ENCODE data around the gene CCDC38.
"Not testable (repeated sequence)": the region's sequence is repeated elsewhere in the genome, so short reads cannot be mapped to it uniquely, and the experiment has no call there.

CCDC38 gene

GRCh38 chr12:95942524-95943329 is at the start of gene CCDC38:
TSS of gene CCDC38 (minus strand) at chr12:95942614. CDS start at chr12:95936509, 6,105 bp downstream.
- DNase-seq (ENCODE audit: low read depth in 3 of 3, low spot score in 1 of 3) = peak; percentile 59 to 65 (median 59)

- no peak for DNase-seq (ENCODE audit: low read depth in 3 of 3, low spot score in 1 of 3)
Observed at GRCh38 chr12:95990136-95990535, 47.7 kb upstream of the CCDC38 start.

- no peak for DNase-seq (ENCODE audit: low read depth in 3 of 3, low spot score in 1 of 3)
Observed at GRCh38 chr12:95989504-95990123, 47.2 kb upstream of the CCDC38 start.

GRCh38 chr12:95988506-95989275 is 46.3 kb upstream of the CCDC38 start:
- no peak for DNase-seq (ENCODE audit: low read depth in 3 of 3, low spot score in 1 of 3)

- no peak for DNase-seq (ENCODE audit: low read depth in 3 of 3, low spot score in 1 of 3)
Observed at GRCh38 chr12:95986635-95987570, 44.5 kb upstream of the CCDC38 start.

GRCh38 chr12:95984682-95985081 is 42.3 kb upstream of the CCDC38 start:
- no peak for DNase-seq (ENCODE audit: low read depth in 3 of 3, low spot score in 1 of 3)

GRCh38 chr12:95982602-95983001 is 40.2 kb upstream of the CCDC38 start:
- no peak for DNase-seq (ENCODE audit: low read depth in 3 of 3, low spot score in 1 of 3)

- DNase-seq (ENCODE audit: low read depth in 3 of 3, low spot score in 1 of 3) = no peak
Observed at GRCh38 chr12:95980437-95980836, 38.0 kb upstream of the CCDC38 start.

GRCh38 chr12:95978774-95979173 is 36.4 kb upstream of the CCDC38 start:
- no peak for DNase-seq (ENCODE audit: low read depth in 3 of 3, low spot score in 1 of 3)

- no peak for DNase-seq (ENCODE audit: low read depth in 3 of 3, low spot score in 1 of 3)
Observed at GRCh38 chr12:95978351-95978750, 35.9 kb upstream of the CCDC38 start.

- no peak for DNase-seq (ENCODE audit: low read depth in 3 of 3, low spot score in 1 of 3)
Observed at GRCh38 chr12:95977764-95978305, 35.4 kb upstream of the CCDC38 start.

- DNase-seq (ENCODE audit: low read depth in 3 of 3, low spot score in 1 of 3) = no peak
Observed at GRCh38 chr12:95976416-95976832, 34.0 kb upstream of the CCDC38 start.

GRCh38 chr12:95975491-95975890 is 33.1 kb upstream of the CCDC38 start:
- no peak for DNase-seq (ENCODE audit: low read depth in 3 of 3, low spot score in 1 of 3)

GRCh38 chr12:95974358-95974757 is 31.9 kb upstream of the CCDC38 start:
- no peak for DNase-seq (ENCODE audit: low read depth in 3 of 3, low spot score in 1 of 3)

- no peak for DNase-seq (ENCODE audit: low read depth in 3 of 3, low spot score in 1 of 3)
Observed at GRCh38 chr12:95972832-95973456, 30.5 kb upstream of the CCDC38 start.

GRCh38 chr12:95970905-95971304 is 28.5 kb upstream of the CCDC38 start:
- DNase-seq (ENCODE audit: low read depth in 3 of 3, low spot score in 1 of 3) = no peak

GRCh38 chr12:95969116-95969515 is 26.7 kb upstream of the CCDC38 start:
- not testable (repeated sequence) for DNase-seq (ENCODE audit: low read depth in 3 of 3, low spot score in 1 of 3)

GRCh38 chr12:95967301-95967700 is 24.9 kb upstream of the CCDC38 start:
- no peak for DNase-seq (ENCODE audit: low read depth in 3 of 3, low spot score in 1 of 3)

- no peak for DNase-seq (ENCODE audit: low read depth in 3 of 3, low spot score in 1 of 3)
Observed at GRCh38 chr12:95966287-95966870, 24.0 kb upstream of the CCDC38 start.

GRCh38 chr12:95963096-95963495 is 20.7 kb upstream of the CCDC38 start:
- no peak for DNase-seq (ENCODE audit: low read depth in 3 of 3, low spot score in 1 of 3)

Data from stimulated activated CD4-positive, alpha-beta T cell treated with anti-CD3 and anti-CD28 coated beads, TNF-alpha, amount 100 ng/mL, for 1 hour (primary cell).